Gastrocnemius medialis (tissue), 4 donors: ENCODE results near the gene OR2A2.

Experiments
- POLR2A ChIP-seq, 2 donors: fragments of 450-650 bp; IDR thresholded peaks; one replicate each; pipeline ENCODE4 v1.6.1; 2017; ENCODE audit warnings: antibody characterized with exemption in 2 of 2, mild to moderate bottlenecking in 2 of 2, moderate library complexity in 2 of 2
- TF ChIP-seq, protein P1 (sequence below), 5 experiments: fragments of 450-650 bp in 3 of 5; fragments of 200-600 bp in 2 of 5; sonication (generic) in 2 of 5; IDR thresholded peaks in 4 of 5; conservative IDR thresholded peaks in 1 of 5; 1 replicate in 4 of 5; 2 replicates in 1 of 5; pipeline ENCODE4 v1.5.1; 2016 to 2019; ENCODE audit warnings: antibody characterized with exemption in 5 of 5, mild to moderate bottlenecking in 3 of 5, moderate library complexity in 3 of 5

DNA sequence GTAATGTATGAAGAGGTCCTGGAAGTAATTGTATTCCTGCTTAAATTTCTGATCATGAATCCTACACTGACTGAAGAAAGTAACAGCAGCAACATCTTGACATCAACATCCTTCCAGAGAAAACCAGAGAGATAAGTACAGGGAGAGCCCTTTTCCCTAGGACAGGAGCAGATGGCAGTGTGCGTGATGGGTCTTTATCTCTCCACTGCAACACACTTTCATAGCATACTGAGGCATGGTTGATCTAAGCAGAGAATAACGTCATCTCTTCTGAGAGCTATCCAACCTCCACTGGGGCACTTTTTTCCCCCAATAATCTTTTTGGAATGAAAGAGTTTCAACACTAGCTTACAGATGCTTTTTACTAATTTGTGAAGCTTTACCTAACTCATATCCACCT is 39.4 kb upstream of the OR2A2 start:
- TF ChIP-seq, protein P1, sequence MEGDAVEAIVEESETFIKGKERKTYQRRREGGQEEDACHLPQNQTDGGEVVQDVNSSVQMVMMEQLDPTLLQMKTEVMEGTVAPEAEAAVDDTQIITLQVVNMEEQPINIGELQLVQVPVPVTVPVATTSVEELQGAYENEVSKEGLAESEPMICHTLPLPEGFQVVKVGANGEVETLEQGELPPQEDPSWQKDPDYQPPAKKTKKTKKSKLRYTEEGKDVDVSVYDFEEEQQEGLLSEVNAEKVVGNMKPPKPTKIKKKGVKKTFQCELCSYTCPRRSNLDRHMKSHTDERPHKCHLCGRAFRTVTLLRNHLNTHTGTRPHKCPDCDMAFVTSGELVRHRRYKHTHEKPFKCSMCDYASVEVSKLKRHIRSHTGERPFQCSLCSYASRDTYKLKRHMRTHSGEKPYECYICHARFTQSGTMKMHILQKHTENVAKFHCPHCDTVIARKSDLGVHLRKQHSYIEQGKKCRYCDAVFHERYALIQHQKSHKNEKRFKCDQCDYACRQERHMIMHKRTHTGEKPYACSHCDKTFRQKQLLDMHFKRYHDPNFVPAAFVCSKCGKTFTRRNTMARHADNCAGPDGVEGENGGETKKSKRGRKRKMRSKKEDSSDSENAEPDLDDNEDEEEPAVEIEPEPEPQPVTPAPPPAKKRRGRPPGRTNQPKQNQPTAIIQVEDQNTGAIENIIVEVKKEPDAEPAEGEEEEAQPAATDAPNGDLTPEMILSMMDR (IDR thresholded peaks at IDR 0.05 in 4 of 5, conservative IDR thresholded peaks at IDR 0.05 in 1 of 5) = no peak
- no peak for TF ChIP-seq POLR2A (IDR thresholded peaks at IDR 0.05)
